GM19463 (cell line): ENCODE measurements around the gene ZNF385A.
"Not testable (repeated sequence)": the region's sequence is repeated elsewhere in the genome, so short reads cannot be mapped to it uniquely, and the experiment has no call there.

ENCODE experiments used
- ATAC-seq: cut with Tn5 transposase; IDR thresholded peaks from one replicate; pipeline ENCODE4 v1.9.1; 2021; ENCODE audit warnings: mild to moderate bottlenecking, moderate library complexity; ENCODE audit not compliant: unreplicated experiment

The ZNF385A gene

GRCh38 chr12:54333420-54334034, 51.0 kb downstream of the ZNF385A start:
- ATAC-seq = no peak

- no peak for ATAC-seq
Observed at GRCh38 chr12:54331461-54331860, 53.1 kb downstream of the ZNF385A start.

- ATAC-seq = no peak
Observed at GRCh38 chr12:54330442-54330841, 54.1 kb downstream of the ZNF385A start.

- ATAC-seq = no peak
Observed at GRCh38 chr12:54329759-54330158, 54.8 kb downstream of the ZNF385A start.

GRCh38 chr12:54328595-54329337, 55.8 kb downstream of the ZNF385A start:
- ATAC-seq = no peak

- not testable (repeated sequence) for ATAC-seq
Observed at GRCh38 chr12:54325442-54326109, 59.0 kb downstream of the ZNF385A start.

- peak; percentile 98 for ATAC-seq
Observed at GRCh38 chr12:54324617-54325441, 59.7 kb downstream of the ZNF385A start, which contains the start of gene COPZ1. Gene COPZ1, plus strand, starts transcription at chr12:54325131. Its CDS starts 33 bp downstream, at chr12:54325164.

GRCh38 chr12:54321363-54321762, 63.2 kb downstream of the ZNF385A start:
- ATAC-seq = no peak
